ENCODE data around the gene PXN.

- TF ChIP-seq, protein P1, sequence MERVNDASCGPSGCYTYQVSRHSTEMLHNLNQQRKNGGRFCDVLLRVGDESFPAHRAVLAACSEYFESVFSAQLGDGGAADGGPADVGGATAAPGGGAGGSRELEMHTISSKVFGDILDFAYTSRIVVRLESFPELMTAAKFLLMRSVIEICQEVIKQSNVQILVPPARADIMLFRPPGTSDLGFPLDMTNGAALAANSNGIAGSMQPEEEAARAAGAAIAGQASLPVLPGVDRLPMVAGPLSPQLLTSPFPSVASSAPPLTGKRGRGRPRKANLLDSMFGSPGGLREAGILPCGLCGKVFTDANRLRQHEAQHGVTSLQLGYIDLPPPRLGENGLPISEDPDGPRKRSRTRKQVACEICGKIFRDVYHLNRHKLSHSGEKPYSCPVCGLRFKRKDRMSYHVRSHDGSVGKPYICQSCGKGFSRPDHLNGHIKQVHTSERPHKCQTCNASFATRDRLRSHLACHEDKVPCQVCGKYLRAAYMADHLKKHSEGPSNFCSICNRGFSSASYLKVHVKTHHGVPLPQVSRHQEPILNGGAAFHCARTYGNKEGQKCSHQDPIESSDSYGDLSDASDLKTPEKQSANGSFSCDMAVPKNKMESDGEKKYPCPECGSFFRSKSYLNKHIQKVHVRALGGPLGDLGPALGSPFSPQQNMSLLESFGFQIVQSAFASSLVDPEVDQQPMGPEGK (CRISPR knock-in tag; IDR thresholded peaks at IDR 0.05; ENCODE audit: borderline replicate concordance): no peak
- no peak for TF ChIP-seq ZFP3 (CRISPR knock-in tag; IDR thresholded peaks at IDR 0.05)
- TF ChIP-seq GLIS3 (CRISPR knock-in tag; IDR thresholded peaks at IDR 0.05): no peak
- no peak for TF ChIP-seq ZNF8 (CRISPR knock-in tag; IDR thresholded peaks at IDR 0.05)
- TF ChIP-seq OSR1 (CRISPR knock-in tag; IDR thresholded peaks at IDR 0.05): no peak
- TF ChIP-seq, protein P2, sequence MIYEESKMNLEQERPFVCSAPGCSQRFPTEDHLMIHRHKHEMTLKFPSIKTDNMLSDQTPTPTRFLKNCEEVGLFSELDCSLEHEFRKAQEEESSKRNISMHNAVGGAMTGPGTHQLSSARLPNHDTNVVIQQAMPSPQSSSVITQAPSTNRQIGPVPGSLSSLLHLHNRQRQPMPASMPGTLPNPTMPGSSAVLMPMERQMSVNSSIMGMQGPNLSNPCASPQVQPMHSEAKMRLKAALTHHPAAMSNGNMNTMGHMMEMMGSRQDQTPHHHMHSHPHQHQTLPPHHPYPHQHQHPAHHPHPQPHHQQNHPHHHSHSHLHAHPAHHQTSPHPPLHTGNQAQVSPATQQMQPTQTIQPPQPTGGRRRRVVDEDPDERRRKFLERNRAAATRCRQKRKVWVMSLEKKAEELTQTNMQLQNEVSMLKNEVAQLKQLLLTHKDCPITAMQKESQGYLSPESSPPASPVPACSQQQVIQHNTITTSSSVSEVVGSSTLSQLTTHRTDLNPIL (CRISPR knock-in tag; IDR thresholded peaks at IDR 0.05; ENCODE audit: low read depth): no peak
- TF ChIP-seq ARNTL (CRISPR knock-in tag; IDR thresholded peaks at IDR 0.05; ENCODE audit: borderline replicate concordance, low read depth): no peak
- no peak for TF ChIP-seq RARB (CRISPR knock-in tag; IDR thresholded peaks at IDR 0.05)
- no peak for TF ChIP-seq ZFP30 (CRISPR knock-in tag; IDR thresholded peaks at IDR 0.05)
- TF ChIP-seq TOX (CRISPR knock-in tag; IDR thresholded peaks at IDR 0.05; ENCODE audit: borderline replicate concordance): no peak
- TF ChIP-seq, protein P3, sequence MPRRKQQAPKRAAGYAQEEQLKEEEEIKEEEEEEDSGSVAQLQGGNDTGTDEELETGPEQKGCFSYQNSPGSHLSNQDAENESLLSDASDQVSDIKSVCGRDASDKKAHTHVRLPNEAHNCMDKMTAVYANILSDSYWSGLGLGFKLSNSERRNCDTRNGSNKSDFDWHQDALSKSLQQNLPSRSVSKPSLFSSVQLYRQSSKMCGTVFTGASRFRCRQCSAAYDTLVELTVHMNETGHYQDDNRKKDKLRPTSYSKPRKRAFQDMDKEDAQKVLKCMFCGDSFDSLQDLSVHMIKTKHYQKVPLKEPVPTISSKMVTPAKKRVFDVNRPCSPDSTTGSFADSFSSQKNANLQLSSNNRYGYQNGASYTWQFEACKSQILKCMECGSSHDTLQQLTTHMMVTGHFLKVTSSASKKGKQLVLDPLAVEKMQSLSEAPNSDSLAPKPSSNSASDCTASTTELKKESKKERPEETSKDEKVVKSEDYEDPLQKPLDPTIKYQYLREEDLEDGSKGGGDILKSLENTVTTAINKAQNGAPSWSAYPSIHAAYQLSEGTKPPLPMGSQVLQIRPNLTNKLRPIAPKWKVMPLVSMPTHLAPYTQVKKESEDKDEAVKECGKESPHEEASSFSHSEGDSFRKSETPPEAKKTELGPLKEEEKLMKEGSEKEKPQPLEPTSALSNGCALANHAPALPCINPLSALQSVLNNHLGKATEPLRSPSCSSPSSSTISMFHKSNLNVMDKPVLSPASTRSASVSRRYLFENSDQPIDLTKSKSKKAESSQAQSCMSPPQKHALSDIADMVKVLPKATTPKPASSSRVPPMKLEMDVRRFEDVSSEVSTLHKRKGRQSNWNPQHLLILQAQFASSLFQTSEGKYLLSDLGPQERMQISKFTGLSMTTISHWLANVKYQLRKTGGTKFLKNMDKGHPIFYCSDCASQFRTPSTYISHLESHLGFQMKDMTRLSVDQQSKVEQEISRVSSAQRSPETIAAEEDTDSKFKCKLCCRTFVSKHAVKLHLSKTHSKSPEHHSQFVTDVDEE (CRISPR knock-in tag; IDR thresholded peaks at IDR 0.05): no peak
- no peak for TF ChIP-seq ZNF70 (CRISPR knock-in tag; IDR thresholded peaks at IDR 0.05)
- TF ChIP-seq POU6F1 (CRISPR knock-in tag; IDR thresholded peaks at IDR 0.05; ENCODE audit: borderline replicate concordance, low read depth): no peak
- no peak for TF ChIP-seq ESRRG (CRISPR knock-in tag; IDR thresholded peaks at IDR 0.05)
Observed at GRCh38 chr12:120265473-120266179, at the start of gene PXN.

All from SK-N-SH treated with all-trans-retinoic acid at 6 μM for 48 hours (cell line).